Esophagus muscularis mucosa (tissue), 4 donors: ENCODE results near the gene ADAMTS7. TPM values are rescaled to one million over a fixed set of nuclear protein-coding genes. Genes with fewer than 3 reads are reported as not detected.

Experiments used
- DNase-seq: peaks from one replicate; pipeline ENCODE4 v3.0.0-alpha.2; 2017; ENCODE audit errors: extremely low spot score
- H3K27ac ChIP-seq, 4 donors: fragments of 200-600 bp; sonication (generic); replicated peaks in 1 of 4; 1 replicate in 3 of 4; 2 replicates in 1 of 4; pipeline ENCODE4 v1.5.1; 2016 to 2019; ENCODE audit warnings: mild to moderate bottlenecking in 1 of 4
- H3K27me3 ChIP-seq, 4 donors: fragments of 200-600 bp; sonication (generic); one replicate each; pipeline versions ENCODE4 v1.5.1 to v1.6.0; 2016 to 2019
- H3K36me3 ChIP-seq, 4 donors: fragments of 200-600 bp; sonication (generic); one replicate each; pipeline ENCODE4 v1.5.1; 2016 to 2019
- H3K4me1 ChIP-seq, 4 donors: fragments of 200-600 bp; sonication (generic); one replicate each; pipeline ENCODE4 v1.5.1; 2016 to 2019
- H3K4me3 ChIP-seq, 4 donors: fragments of 200-600 bp; sonication (generic); 1 replicate in 2 of 4; 2 replicates in 2 of 4; pipeline ENCODE4 v1.5.1; 2016 to 2019; ENCODE audit warnings: mild to moderate bottlenecking in 4 of 4, moderate library complexity in 1 of 4
- H3K9me3 ChIP-seq, 4 donors: fragments of 200-600 bp; sonication (generic); 1 replicate in 3 of 4; 2 replicates in 1 of 4; pipeline ENCODE4 v1.5.1; 2016 to 2019
- CTCF ChIP-seq, 3 experiments: fragments of 200-600 bp in 2 of 3; fragments of 450-650 bp in 1 of 3; sonication (generic) in 2 of 3; IDR thresholded peaks; one replicate each; pipeline ENCODE4 v1.5.1; 2017 to 2019; ENCODE audit warnings: antibody characterized with exemption in 3 of 3, mild to moderate bottlenecking in 2 of 3, moderate library complexity in 1 of 3
- EP300 ChIP-seq: sonication (generic); formaldehyde crosslinking; IDR thresholded peaks from one replicate; pipeline ENCODE4 v1.6.1; 2017; ENCODE audit warnings: antibody characterized with exemption
- POLR2A ChIP-seq: fragments of 450-650 bp; IDR thresholded peaks from one replicate; pipeline ENCODE4 v1.6.1; 2017; ENCODE audit warnings: antibody characterized with exemption, moderate library complexity, mild to moderate bottlenecking, low read depth
- POLR2AphosphoS5 ChIP-seq, 2 donors: sonication (generic); formaldehyde crosslinking; IDR thresholded peaks; one replicate each; pipeline ENCODE4 v1.6.1; 2017; ENCODE audit warnings: antibody characterized with exemption in 2 of 2
- WGBS: methylation state at CpG from one replicate; pipeline ENCODE4 v1.1.5; 2018; 5-methylcytosine and 5-hydroxymethylcytosine counted together
- intact Hi-C: fragments of 100-400 bp; cut with DNase I; formaldehyde crosslinking; loops from one replicate; pipeline ENCODE4 v1.15.1; 2023
- total RNA-seq, 4 donors: library from RNA; depleted of rRNA; stranded (reverse); fragments of >200 nt; gene quantifications; one replicate each; pipeline versions ENCODE4 v1.1.0 to v1.2.1, GENCODE V29; 2016

Gene ADAMTS7
- total RNA-seq, 4 donors from 2014 or later, result 2.0 to 4.6 (median 2.3) TPM

GRCh38 chr15:78837543-78837942 is 26.3 kb upstream of the ADAMTS7 start:
- DNase-seq, result no peak
- Histone ChIP-seq H3K27ac (no peak overlapping the region), H3K4me1 (peaks cover 0 to 12% (median 7%) of the 10 kb centered on the region in 4 donors), H3K9me3 (no peaks in the 10 kb centered on the region), H3K4me3 (no peak overlapping the region), H3K36me3 (no peaks in the 10 kb centered on the region), H3K27me3 (no peaks in the 10 kb centered on the region)
- TF ChIP-seq CTCF (IDR thresholded peaks at IDR 0.05) (no peak), EP300 (no peak), POLR2A (no peak), POLR2AphosphoS5 (IDR thresholded peaks at IDR 0.05) (no peak)
- WGBS, result 82% methylated on average over 7 of the region's 8 CpGs
- intact Hi-C loops, result no loop called here

- H3K9me3 ChIP-seq, result no peaks in the 10 kb centered on the region
- no peaks in the 10 kb centered on the region for H3K36me3 ChIP-seq
- H3K27ac ChIP-seq, result no peak overlapping the region
- DNase-seq, result no peak
- no peak overlapping the region for H3K4me3 ChIP-seq
- 69% methylated on average over 2 of the region's 2 CpGs for WGBS
- no peaks in the 10 kb centered on the region for H3K27me3 ChIP-seq
- intact Hi-C loops, result no loop called here
- H3K4me1 ChIP-seq, result peaks cover 0 to 12% (median 7%) of the 10 kb centered on the region in 4 donors
- TF ChIP-seq EP300 (no peak), CTCF (IDR thresholded peaks at IDR 0.05) (no peak), POLR2AphosphoS5 (IDR thresholded peaks at IDR 0.05) (no peak), POLR2A (no peak)
These were observed 25.9 kb upstream of the ADAMTS7 start for GRCh38 chr15:78837131-78837530.

GRCh38 chr15:78836333-78836732 is 25.1 kb upstream of the ADAMTS7 start:
- Histone ChIP-seq H3K9me3 (no peaks in the 10 kb centered on the region), H3K4me1 (peaks cover 0 to 11% (median 7%) of the 10 kb centered on the region in 4 donors), H3K36me3 (no peaks in the 10 kb centered on the region), H3K27ac (no peak overlapping the region), H3K27me3 (peaks cover 0 to 6% (median 0%) of the 10 kb centered on the region in 4 donors), H3K4me3 (no peak overlapping the region)
- TF ChIP-seq CTCF (IDR thresholded peaks at IDR 0.05) (no peak), EP300 (no peak), POLR2A (no peak), POLR2AphosphoS5 (IDR thresholded peaks at IDR 0.05) (no peak)
- no peak for DNase-seq
- WGBS, result 92% methylated on average over 1 of the region's 1 CpG
- intact Hi-C loops, result no loop called here

DNA sequence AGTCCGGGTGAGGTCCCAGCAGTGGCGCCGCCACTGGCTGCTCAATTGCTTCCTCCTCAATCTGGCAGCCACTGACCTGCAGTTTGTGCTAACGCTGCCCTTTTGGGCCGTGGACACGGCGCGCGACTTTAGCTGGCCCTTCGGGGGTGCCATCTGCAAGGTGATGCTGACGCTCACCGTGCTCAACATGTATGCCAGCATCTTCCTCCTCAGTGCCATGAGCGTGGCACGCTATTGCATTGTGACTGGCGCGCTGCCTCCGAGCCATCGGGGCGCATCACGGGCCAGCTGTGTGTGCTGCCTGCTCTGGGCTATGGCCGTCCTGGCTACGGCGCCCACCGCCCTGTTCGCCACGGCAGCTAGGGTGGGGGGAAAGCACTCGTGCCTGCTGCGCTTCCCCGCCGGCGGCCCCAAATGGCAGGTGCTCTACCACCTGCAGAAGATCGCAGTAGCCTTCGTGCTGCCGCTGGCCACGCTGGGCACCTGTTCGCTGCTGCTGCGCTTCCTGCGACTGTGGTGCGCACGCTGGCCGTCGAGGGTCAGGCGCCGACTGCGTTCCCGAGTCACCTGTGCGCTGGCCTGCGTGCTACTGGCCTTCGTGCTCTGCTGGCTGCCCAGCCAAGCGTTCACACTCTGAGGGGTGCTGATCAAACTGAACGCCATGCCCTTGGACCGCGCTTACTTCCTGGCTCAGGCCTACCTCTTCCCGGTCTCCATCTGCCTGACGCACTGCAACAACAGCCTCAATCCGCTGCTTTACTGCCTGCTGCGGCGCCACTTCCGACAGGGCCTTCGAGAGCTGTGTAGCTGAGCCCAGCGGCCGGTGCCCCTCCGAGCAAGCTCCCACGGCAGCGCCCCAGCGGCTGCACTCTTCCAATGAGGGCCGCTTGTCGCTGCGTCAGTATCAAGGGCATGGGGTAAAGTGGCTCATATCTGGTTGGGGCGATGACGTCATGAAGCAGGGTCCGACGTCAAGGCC is 20.3 kb upstream of the ADAMTS7 start:
- Histone ChIP-seq H3K27me3 (peaks cover 0 to 15% (median 0%) of the 10 kb centered on the region in 4 donors), H3K27ac (no peak overlapping the region), H3K9me3 (no peaks in the 10 kb centered on the region), H3K4me3 (peak overlapping the region in 3 of 4 donors; percentile 9 to 30 (median 12)), H3K36me3 (no peaks in the 10 kb centered on the region), H3K4me1 (peaks cover 0 to 9% (median 0%) of the 10 kb centered on the region in 4 donors)
- WGBS, result 86% methylated on average over 40 of the region's 73 CpGs
- DNase-seq, result no peak
- TF ChIP-seq POLR2A (no peak), EP300 (no peak), CTCF (IDR thresholded peaks at IDR 0.05) (no peak), POLR2AphosphoS5 (IDR thresholded peaks at IDR 0.05) (no peak)
- intact Hi-C loops, result no loop called here
